Measurements from ENCODE around the gene GNAQ. TPM values are rescaled to one million over a fixed set of nuclear protein-coding genes. Genes with fewer than 3 reads are reported as not detected.
A peak's percentile ranks its signal among the peaks of the same experiment; 100 is the strongest.

GNAQ gene
- total and polyA plus RNA-seq, 2 donors (not counting 1 experiment from before 2014, with no cell fraction given): 30.4 to 74.3 TPM

GRCh38 chr9:77679088-77679487 is 352.5 kb downstream of the GNAQ start:
- no peaks in the 10 kb centered on the region for H3K36me3 ChIP-seq (ENCODE audit: control insufficient read depth, insufficient read depth, low read length)
- no peak overlapping the region for H3K27ac ChIP-seq (ENCODE audit: insufficient read depth, low read length)
- H3K27me3 ChIP-seq (ENCODE audit: control insufficient read depth, insufficient read depth, low read length): no peaks in the 10 kb centered on the region
- no peaks in the 10 kb centered on the region for H3K79me2 ChIP-seq (ENCODE audit: control insufficient read depth, insufficient read depth, low read length)
- H4K20me1 ChIP-seq (ENCODE audit: control insufficient read depth, extremely low read depth, insufficient read depth, low read length): no peaks in the 10 kb centered on the region
- H3K9me3 ChIP-seq (ENCODE audit: control insufficient read depth, insufficient read depth, low read depth, low read length): no peaks in the 10 kb centered on the region
- TF ChIP-seq CTCF (conservative IDR thresholded peaks at IDR 0.05 in 1 of 2, IDR thresholded peaks at IDR 0.05 in 1 of 2; ENCODE audit: low read depth in 1 of 2, low read length in 2 of 2) (no peak), EZH2 (IDR thresholded peaks at IDR 0.05; ENCODE audit: low read length, missing control alignments) (no peak)
- no peak overlapping the region for H2AFZ ChIP-seq (ENCODE audit: low read length)
- H3K9ac ChIP-seq (ENCODE audit: insufficient read depth, low read length): no peak overlapping the region
- DNase-seq (ENCODE audit: low read depth in 2 of 2): peak in 1 of 2 donors; percentile 8
- H3K4me1 ChIP-seq (ENCODE audit: control insufficient read depth, extremely low read depth, insufficient read depth, low read length): no peaks in the 10 kb centered on the region
- H3K4me2 ChIP-seq (ENCODE audit: extremely low read depth, insufficient read depth, low read length): no peak overlapping the region
- no peak overlapping the region for H3K4me3 ChIP-seq (replicated peaks in 1 of 4; ENCODE audit: control extremely low read depth in 1 of 4, insufficient read depth in 1 of 4, low read depth in 3 of 4, low read length in 4 of 4)

DNA sequence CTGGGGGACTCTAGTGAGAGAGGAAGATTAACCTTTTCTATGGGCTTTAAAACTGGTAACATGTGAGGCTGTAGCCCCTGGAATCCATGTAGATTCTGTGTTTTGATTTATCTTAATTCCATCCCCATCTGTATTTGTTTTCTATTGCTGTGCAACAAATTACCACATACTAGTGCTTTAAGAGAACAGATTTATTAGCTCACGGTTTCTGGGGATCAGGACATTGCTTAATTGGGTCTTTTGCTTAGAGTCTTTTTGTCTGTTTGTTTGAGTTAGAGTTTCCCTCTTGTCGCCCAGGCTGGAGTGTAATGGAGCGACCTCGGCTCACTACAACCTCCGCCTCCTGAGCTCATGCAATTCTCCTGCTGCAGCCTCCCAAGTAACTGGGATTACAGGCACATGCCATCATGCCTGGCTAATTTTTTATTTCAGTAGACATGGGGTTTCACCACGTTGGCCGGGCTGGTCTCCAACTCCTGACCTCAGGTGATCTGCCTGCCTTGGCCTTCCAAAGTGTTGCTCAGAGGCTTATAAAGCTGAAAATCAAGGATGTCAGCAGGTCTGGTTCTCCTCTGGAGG is 353.6 kb downstream of the GNAQ start:
- Histone ChIP-seq H3K4me1 (ENCODE audit: control insufficient read depth, extremely low read depth, insufficient read depth, low read length) (no peaks in the 10 kb centered on the region), H3K9me3 (ENCODE audit: control insufficient read depth, insufficient read depth, low read depth, low read length) (no peaks in the 10 kb centered on the region), H4K20me1 (ENCODE audit: control insufficient read depth, extremely low read depth, insufficient read depth, low read length) (no peaks in the 10 kb centered on the region), H3K27me3 (ENCODE audit: control insufficient read depth, insufficient read depth, low read length) (no peaks in the 10 kb centered on the region), H3K36me3 (ENCODE audit: control insufficient read depth, insufficient read depth, low read length) (no peaks in the 10 kb centered on the region), H3K9ac (ENCODE audit: insufficient read depth, low read length) (no peak overlapping the region), H3K27ac (ENCODE audit: insufficient read depth, low read length) (no peak overlapping the region), H2AFZ (ENCODE audit: low read length) (no peak overlapping the region), H3K4me2 (ENCODE audit: extremely low read depth, insufficient read depth, low read length) (no peak overlapping the region), H3K4me3 (replicated peaks in 1 of 4; ENCODE audit: control extremely low read depth in 1 of 4, insufficient read depth in 1 of 4, low read depth in 3 of 4, low read length in 4 of 4) (no peak overlapping the region), H3K79me2 (ENCODE audit: control insufficient read depth, insufficient read depth, low read length) (no peaks in the 10 kb centered on the region)
- TF ChIP-seq EZH2 (IDR thresholded peaks at IDR 0.05; ENCODE audit: low read length, missing control alignments) (no peak), CTCF (conservative IDR thresholded peaks at IDR 0.05 in 1 of 2, IDR thresholded peaks at IDR 0.05 in 1 of 2; ENCODE audit: low read depth in 1 of 2, low read length in 2 of 2) (no peak)
- DNase-seq (ENCODE audit: low read depth in 2 of 2): peak in 1 of 2 donors; percentile 5

GRCh38 chr9:77677397-77677796 is 354.2 kb downstream of the GNAQ start:
- TF ChIP-seq EZH2 (IDR thresholded peaks at IDR 0.05; ENCODE audit: low read length, missing control alignments) (no peak), CTCF (conservative IDR thresholded peaks at IDR 0.05 in 1 of 2, IDR thresholded peaks at IDR 0.05 in 1 of 2; ENCODE audit: low read depth in 1 of 2, low read length in 2 of 2) (no peak)

More at GRCh38 chr9:77677397-77677796, 354.2 kb downstream of the GNAQ start:
- H3K4me2 ChIP-seq (ENCODE audit: extremely low read depth, insufficient read depth, low read length): no peak overlapping the region
- no peak overlapping the region for H3K27ac ChIP-seq (ENCODE audit: insufficient read depth, low read length)
- no peaks in the 10 kb centered on the region for H3K79me2 ChIP-seq (ENCODE audit: control insufficient read depth, insufficient read depth, low read length)
- no peaks in the 10 kb centered on the region for H3K36me3 ChIP-seq (ENCODE audit: control insufficient read depth, insufficient read depth, low read length)
- no peak overlapping the region for H3K4me3 ChIP-seq (replicated peaks in 1 of 4; ENCODE audit: control extremely low read depth in 1 of 4, insufficient read depth in 1 of 4, low read depth in 3 of 4, low read length in 4 of 4)
- H3K9me3 ChIP-seq (ENCODE audit: control insufficient read depth, insufficient read depth, low read depth, low read length): no peaks in the 10 kb centered on the region
- H3K9ac ChIP-seq (ENCODE audit: insufficient read depth, low read length): no peak overlapping the region
- no peaks in the 10 kb centered on the region for H3K4me1 ChIP-seq (ENCODE audit: control insufficient read depth, extremely low read depth, insufficient read depth, low read length)
- no peak overlapping the region for H2AFZ ChIP-seq (ENCODE audit: low read length)
- H3K27me3 ChIP-seq (ENCODE audit: control insufficient read depth, insufficient read depth, low read length): no peaks in the 10 kb centered on the region
- DNase-seq (ENCODE audit: low read depth in 2 of 2): no peak
- H4K20me1 ChIP-seq (ENCODE audit: control insufficient read depth, extremely low read depth, insufficient read depth, low read length): no peaks in the 10 kb centered on the region

Data from fibroblast of lung (primary cell).